SK-N-SH treated with all-trans-retinoic acid at 6 μM for 48 hours (cell line): Measurements from ENCODE around the gene FAM131C.

Experiments
- ATAC-seq: fragments of 200-7000 bp; cut with Tn5 transposase; 3 replicates; pipeline ENCODE4 v1.9.1; 2020; ENCODE audit warnings: mild to moderate bottlenecking, moderate library complexity
- CSDC2 ChIP-seq: fragments of 250-450 bp; sonication (Bioruptor Pico); IDR thresholded peaks from 2 replicates; pipeline ENCODE4 v1.5.0; 2020; ENCODE audit warnings: mild to moderate bottlenecking, moderate library complexity
- ESRRG ChIP-seq: fragments of 250-450 bp; sonication (Bioruptor Pico); IDR thresholded peaks from 2 replicates; pipeline ENCODE4 v1.6.1; 2021; ENCODE audit warnings: mild to moderate bottlenecking
- POU6F1 ChIP-seq: fragments of 250-450 bp; sonication (Bioruptor Pico); IDR thresholded peaks from 2 replicates; pipeline ENCODE4 v1.8.0; 2021; ENCODE audit warnings: low read depth, mild to moderate bottlenecking, moderate library complexity, borderline replicate concordance
- SNAI2 ChIP-seq: fragments of 250-450 bp; sonication (Bioruptor Pico); IDR thresholded peaks from 2 replicates; pipeline ENCODE4 v1.5.0; 2020; ENCODE audit warnings: mild to moderate bottlenecking, moderate library complexity
- TOX ChIP-seq: fragments of 250-450 bp; sonication (Bioruptor Pico); IDR thresholded peaks from 2 replicates; pipeline ENCODE4 v1.8.0; 2021; ENCODE audit warnings: mild to moderate bottlenecking, moderate library complexity, borderline replicate concordance
- ZC3H10 ChIP-seq: fragments of 250-450 bp; sonication (Bioruptor Pico); IDR thresholded peaks from 2 replicates; pipeline ENCODE4 v1.5.1; 2021; ENCODE audit warnings: mild to moderate bottlenecking, moderate library complexity
- ZFP3 ChIP-seq: fragments of 250-450 bp; sonication (Bioruptor Pico); IDR thresholded peaks from 2 replicates; pipeline ENCODE4 v1.5.0; 2020; ENCODE audit warnings: mild to moderate bottlenecking, moderate library complexity
- TF ChIP-seq, protein P1 (sequence below): fragments of 250-450 bp; sonication (Bioruptor Pico); IDR thresholded peaks from 2 replicates; pipeline ENCODE4 v1.8.0; 2020; ENCODE audit warnings: mild to moderate bottlenecking, moderate library complexity, borderline replicate concordance
- TF ChIP-seq, protein P2 (sequence below): fragments of 250-450 bp; sonication (Bioruptor Pico); IDR thresholded peaks from 2 replicates; pipeline ENCODE4 v1.5.1; 2021; ENCODE audit warnings: mild to moderate bottlenecking, moderate library complexity

Gene FAM131C

GRCh38 chr1:16009678-16010077 lies 63.8 kb downstream of the FAM131C start:
- no peak for ATAC-seq
- TF ChIP-seq ZC3H10 (CRISPR knock-in tag): no peak
- TF ChIP-seq, protein P1, sequence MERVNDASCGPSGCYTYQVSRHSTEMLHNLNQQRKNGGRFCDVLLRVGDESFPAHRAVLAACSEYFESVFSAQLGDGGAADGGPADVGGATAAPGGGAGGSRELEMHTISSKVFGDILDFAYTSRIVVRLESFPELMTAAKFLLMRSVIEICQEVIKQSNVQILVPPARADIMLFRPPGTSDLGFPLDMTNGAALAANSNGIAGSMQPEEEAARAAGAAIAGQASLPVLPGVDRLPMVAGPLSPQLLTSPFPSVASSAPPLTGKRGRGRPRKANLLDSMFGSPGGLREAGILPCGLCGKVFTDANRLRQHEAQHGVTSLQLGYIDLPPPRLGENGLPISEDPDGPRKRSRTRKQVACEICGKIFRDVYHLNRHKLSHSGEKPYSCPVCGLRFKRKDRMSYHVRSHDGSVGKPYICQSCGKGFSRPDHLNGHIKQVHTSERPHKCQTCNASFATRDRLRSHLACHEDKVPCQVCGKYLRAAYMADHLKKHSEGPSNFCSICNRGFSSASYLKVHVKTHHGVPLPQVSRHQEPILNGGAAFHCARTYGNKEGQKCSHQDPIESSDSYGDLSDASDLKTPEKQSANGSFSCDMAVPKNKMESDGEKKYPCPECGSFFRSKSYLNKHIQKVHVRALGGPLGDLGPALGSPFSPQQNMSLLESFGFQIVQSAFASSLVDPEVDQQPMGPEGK: no peak
- no peak for TF ChIP-seq POU6F1 (CRISPR knock-in tag)

DNA sequence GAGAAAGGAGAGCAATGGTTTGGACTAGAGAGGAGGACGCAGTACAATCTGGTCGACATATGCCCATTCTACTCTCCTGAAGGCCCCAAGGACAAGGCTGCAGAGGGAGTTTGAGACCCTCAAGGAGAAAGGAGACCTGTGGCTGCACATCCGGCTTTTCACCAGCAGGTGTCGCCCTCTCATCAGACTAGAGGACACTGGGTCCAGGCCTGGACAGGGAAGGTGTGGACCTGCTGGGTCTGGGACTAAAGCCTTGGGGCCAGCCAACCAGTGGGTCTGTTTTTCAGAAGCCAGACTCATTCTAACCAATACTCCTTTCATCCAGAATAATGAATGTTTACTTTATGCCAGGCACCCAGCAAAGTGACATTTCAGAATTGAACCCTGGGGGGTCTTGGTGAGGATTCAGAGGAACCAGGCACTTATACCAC lies 64.4 kb downstream of the FAM131C start:
- no peak for TF ChIP-seq CSDC2 (CRISPR knock-in tag)
- TF ChIP-seq SNAI2 (CRISPR knock-in tag): no peak
- TF ChIP-seq ZC3H10 (CRISPR knock-in tag): no peak
- TF ChIP-seq, protein P2, sequence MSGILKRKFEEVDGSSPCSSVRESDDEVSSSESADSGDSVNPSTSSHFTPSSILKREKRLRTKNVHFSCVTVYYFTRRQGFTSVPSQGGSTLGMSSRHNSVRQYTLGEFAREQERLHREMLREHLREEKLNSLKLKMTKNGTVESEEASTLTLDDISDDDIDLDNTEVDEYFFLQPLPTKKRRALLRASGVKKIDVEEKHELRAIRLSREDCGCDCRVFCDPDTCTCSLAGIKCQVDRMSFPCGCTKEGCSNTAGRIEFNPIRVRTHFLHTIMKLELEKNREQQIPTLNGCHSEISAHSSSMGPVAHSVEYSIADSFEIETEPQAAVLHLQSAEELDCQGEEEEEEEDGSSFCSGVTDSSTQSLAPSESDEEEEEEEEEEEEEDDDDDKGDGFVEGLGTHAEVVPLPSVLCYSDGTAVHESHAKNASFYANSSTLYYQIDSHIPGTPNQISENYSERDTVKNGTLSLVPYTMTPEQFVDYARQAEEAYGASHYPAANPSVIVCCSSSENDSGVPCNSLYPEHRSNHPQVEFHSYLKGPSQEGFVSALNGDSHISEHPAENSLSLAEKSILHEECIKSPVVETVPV: no peak
- no peak for TF ChIP-seq ZFP3
- no peak for TF ChIP-seq POU6F1 (CRISPR knock-in tag)
- TF ChIP-seq ESRRG (CRISPR knock-in tag): no peak
- TF ChIP-seq, protein P1: no peak
- TF ChIP-seq TOX (CRISPR knock-in tag): no peak
- ATAC-seq: peak; percentile 92
